Superior temporal gyrus (tissue), 1 donor: ENCODE measurements around the gene RGS19.

Experiments used
- DNase-seq: peaks from one replicate; pipeline ENCODE4 v3.0.0-alpha.2; 2016; ENCODE audit errors: extremely low spot score

Gene RGS19

DNA sequence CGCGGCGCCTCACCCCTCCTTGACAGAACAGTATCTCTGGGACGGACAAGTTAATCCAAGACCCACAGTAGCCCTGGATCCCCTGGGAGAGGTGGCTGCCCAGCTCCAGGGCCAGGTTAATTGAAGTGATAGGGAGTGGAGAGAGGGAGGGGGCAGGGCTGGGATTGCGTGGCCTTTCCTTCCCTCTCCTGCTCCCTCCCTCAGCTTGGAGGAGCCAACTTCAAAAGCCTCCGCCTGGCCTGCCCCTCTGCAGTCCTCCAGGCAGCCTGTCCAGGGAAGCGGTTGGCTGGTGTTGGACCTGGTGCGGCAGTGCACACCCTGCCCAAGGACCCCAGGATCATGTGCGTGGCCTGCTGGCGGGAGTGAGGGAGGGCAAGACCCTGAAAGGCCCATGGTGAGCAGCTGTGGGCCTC is 43.4 kb downstream of the RGS19 start, which contains the start of gene C20orf204:
Gene C20orf204, plus strand, starts transcription at position 250 of the 413 bp plus-strand sequence. Its CDS starts 142 bp downstream, at position 392.
- DNase-seq, result no peak

DNA sequence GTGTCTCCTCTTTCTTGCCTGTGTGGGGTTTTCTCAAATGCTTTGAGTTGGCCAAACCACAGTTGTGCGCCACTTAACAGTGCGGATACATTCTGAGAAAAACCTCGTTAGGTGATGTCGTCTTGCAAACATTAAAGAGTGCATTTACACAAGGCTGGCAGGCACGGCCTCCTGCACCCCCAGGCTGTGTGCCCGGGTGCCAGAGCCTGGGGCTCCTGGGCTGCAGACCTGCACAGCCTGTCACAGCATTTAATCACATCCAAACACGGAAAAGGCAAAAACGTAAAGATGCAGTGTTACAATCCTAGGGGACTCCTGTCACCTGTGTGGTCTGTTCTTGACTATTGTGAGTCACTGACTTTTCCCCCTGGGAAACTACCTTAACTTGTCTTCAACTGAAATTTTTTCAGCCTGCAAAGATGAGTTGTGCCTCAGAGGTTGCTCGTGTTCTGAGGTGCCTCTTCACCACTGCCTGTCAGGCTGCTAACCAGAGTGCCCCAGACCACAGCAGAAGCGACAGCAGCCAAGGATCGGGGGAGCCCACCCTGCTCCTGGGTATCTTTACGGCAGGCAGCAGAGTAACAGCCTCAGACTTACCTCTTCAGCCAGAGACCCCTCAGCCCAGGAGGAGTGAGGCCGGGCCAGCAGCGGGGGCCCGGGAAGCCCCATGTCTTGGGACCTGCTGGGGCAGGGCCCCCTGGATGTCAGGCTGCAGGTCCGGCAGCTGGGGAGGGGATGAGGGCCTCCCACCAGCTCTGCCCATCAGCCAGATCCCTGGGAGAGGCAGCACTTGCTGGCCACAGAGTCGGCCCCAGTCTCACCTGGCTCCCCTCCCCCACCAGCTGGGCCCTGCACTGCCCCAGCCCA is 44.0 kb downstream of the RGS19 start:
- no peak for DNase-seq

DNA sequence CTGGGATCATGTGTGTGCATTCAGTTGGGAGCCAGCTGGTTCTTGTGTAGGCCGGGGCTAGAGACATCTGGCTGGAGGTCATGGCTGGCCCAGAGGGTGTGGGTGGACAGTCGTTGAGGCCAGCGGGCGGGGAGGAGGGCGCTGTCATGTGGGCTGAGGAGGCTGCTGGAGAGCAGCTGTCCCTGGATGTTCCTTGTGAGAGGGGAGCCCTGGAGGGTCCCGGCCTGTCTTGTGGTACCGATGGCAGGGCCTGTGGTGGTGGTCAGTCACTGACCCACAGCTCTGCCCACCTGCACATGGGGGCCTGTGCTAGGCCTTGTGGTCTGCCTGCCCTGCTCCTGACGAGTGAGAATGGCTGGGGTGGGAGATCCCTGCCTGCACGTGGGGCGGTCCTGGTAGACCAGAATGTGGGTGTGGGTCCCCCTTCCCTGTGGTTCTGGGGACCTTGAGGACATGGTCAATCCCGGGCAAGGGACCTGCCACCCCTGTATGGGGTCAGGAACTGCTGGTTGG is 45.3 kb downstream of the RGS19 start:
- no peak for DNase-seq

DNA sequence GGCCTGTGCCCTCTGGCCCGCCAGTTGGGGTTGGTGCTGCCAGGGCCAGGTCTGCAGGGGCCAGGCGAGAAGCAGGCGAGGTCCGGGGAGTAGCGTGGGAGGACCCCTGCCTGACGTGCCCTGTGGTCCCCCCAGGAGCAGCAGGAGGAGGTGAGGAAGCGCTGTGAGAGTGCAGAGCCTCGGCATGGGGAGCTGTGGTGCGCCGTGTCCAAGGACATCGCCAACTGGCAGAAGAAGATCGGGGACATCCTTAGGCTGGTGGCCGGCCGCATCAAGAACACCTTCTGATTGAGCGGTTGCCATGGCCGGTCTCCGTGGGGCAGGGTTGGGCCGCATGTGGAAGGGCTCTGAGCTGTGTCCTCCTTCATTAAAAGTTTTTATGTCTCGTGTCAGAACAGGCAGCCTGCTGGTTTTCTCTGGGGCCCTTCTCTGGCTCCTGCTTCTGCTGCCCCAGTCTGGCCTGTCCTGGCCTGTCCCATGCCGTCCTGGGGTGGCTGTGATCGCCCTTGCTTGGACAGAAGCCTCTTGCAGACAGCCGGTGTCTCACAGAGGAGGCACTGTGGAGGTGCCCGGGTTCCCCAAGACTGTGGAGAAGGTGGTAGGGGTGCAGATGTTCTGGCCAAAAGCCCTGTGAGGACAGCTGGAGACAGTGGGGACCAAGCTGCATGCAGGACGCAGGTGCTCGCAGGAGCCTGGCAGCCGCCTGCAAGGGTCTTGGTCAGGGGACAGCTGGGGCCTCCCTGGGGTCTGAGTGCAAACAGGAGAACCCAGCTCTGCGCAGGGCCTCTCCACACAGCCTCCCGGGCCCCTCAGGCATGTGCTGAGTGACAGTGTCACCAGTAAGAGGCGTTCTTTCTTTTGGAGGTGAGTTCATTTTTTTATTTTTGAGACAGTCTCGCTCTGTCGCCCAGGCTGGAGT is 46.4 kb downstream of the RGS19 start:
- no peak for DNase-seq

DNA sequence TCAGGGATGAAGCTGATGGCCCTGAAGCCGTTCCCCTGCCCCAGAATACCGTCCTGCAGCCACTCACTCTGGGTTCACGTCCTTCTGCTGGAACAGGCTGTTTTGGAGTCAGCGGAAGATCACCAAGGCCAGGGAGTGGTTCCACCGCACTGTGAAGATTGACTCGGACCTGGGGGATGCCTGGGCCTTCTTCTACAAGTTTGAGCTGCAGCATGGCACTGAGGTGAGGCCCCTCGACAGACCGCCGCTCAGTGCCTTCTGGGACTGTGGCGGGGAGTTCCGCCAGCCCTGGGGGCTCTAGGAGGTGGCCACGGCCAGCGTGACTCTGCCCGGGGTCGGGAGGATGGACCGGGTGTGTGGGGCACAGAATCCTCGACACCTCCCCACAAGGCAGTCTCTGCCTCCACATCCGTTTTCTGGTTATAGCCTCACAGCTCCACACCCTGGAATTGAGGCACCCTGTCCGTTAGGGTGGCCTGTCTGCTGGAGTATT is 47.5 kb downstream of the RGS19 start:
- no peak for DNase-seq

DNA sequence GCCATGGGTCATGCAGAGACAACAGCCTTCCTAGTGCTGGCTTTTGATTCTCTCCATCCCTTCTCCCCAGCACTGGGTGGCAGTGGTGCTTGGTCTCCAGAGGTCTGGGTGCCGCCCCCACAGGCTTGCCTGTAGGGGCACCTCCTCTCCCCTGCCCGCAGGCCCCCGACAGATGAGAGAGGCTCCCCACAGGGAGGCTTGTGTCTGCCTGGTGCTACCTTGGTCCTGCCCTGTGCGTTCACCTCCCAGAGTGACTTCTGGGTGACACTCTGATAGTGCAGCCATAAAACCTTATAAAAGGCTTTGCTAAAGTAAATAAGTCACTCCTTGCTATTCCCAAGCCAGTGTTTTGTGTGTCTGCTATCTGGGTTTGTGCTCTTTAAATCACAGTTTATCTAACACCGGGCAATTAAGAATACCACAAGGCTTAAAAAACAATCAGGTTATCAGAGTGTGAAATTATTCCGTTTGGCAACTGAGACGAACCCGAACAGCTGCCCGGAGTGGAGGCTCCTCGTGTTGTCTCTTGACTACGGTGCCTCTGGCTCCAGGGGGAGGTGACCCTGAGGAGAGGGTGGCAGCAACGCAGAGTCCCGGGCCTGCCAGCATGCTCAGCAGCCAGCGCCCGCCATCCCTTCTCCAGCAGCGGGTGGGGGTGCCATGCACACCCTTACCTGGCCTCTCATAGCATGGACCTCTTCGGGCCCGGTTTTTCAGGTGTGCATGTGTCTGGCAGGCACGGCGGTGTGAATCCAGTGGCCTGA is 48.8 kb downstream of the RGS19 start:
- DNase-seq, result no peak

DNA sequence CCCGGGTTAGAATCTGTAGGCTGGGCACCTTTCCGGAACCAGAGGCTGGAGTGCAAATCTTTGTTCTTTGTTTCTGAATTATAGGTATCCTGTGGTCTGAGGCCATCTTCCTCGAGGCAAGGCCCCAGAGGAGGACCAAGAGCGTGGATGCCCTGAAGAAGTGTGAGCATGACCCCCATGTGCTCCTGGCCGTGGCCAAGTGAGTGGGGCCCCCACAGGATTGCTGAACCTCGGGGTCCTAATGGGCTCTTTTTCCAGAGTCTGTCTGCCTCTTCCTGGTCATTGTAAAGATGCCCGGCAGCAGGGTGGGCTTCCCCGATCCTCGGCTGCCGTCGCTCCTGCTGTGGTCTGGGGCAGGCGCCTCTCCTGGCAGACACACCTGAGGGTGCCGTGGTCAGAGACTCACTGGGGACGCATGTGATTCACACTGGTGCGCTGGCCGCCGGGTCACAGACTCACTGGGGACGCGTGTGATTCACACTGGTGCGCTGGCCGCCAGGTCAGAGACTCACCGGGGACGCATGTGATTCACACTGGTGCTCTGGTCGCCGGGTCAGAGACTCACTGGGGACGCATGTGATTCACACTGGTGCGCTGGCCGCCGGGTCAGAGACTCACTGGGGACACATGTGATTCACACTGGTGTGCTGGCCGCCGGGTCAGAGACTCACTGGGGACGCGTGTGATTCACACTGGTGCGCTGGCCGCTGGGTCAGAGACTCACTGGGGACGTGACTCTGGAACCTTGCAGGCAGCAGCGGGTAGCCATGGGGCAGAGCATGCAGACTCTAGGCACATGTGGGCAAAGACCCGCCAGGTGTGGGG is 49.8 kb downstream of the RGS19 start:
- DNase-seq, result no peak

DNA sequence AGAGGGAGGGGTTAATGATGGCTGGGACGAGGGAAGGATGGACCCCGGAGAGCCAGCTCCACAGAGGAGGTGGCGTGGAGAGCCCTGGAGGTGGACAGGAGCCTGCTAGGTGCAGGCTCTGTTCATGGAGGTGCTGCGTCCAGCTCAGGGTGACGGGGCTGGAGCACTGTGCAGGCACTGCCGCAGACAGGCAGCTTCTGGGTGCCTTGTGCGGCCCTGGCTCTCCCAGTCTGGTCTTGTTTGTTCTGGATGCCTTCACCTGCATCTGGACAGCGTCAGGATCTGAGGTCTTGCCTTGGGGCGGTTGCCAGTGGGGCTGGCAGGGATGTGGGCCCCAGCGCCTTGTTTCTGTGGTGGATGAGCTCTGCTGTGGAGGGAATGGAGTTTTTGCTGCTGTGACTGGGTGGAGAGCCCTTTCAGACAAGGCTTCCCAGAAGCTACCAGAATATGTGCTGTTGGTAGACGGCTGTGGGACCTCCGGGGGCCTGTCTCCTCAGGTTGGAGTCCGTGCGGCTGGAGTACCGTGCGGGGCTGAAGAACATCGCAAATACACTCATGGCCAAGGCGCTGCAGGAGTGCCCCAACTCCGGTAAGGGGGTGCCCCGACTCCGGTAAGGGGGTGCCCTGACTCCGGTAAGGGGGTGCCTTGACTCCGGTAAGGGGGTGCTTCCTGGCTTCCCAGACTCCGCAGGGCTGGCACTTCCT is 51.2 kb downstream of the RGS19 start:
- DNase-seq, result no peak

DNA sequence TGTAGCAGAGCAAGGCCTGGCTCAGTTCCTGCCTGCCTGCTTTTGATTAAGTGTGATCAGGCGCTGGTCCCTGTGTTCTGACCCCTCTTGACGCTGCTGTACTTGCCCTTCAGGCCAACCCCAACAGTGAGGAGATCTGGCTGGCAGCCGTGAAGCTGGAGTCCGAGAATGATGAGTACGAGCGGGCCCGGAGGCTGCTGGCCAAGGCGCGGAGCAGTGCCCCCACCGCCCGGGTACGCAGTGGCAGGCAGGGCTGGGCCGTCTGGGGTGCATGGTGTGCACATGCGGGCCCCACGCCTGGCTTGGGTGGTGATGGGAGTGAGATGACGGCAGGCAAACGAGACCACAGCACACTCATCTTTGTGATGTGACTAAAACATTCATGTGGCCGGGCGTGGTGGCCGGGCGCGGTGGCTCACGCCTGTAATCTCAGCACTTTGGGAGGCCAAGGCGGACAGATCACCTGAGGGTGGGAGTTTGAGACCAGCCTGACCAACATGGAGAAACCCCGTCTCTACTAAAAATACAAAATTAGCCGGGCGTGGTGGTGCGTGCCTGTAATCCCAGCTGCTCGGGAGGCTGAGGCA is 53.4 kb downstream of the RGS19 start:
- no peak for DNase-seq

DNA sequence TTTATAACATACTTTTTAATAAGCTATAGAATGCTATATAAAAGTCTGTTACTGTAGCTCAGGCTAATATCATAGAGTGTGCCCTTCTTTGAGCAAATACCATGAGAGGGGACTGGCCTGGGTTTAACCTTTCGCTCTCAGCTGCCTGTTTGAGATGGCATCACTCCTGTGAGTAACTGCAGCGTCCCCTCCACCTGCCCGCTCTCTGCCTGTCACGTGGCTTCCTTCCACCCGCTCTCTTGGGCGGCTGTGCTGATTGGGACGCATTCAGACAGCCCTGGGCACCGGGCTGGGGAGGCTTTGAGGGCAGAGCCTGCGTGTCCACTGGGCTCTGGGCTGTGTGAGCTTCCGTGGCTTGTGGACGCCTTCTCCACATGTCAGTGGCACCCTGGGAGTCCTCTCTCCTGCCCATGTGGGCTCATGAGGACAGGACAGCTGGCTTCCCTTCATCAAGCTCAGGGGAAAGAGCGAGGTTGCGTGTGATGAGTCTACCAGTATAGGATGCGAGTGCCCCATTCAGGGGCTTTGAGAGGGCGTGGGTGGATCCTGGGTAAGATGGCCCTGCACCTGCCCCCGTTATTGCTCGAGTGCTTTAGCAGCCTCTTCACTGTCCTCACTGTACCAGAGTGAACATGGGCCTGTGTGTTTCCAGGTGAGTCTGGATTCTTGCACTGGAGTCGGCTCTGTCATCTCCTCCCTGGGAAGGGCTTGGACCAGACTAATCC is 54.1 kb downstream of the RGS19 start:
- DNase-seq, result no peak

DNA sequence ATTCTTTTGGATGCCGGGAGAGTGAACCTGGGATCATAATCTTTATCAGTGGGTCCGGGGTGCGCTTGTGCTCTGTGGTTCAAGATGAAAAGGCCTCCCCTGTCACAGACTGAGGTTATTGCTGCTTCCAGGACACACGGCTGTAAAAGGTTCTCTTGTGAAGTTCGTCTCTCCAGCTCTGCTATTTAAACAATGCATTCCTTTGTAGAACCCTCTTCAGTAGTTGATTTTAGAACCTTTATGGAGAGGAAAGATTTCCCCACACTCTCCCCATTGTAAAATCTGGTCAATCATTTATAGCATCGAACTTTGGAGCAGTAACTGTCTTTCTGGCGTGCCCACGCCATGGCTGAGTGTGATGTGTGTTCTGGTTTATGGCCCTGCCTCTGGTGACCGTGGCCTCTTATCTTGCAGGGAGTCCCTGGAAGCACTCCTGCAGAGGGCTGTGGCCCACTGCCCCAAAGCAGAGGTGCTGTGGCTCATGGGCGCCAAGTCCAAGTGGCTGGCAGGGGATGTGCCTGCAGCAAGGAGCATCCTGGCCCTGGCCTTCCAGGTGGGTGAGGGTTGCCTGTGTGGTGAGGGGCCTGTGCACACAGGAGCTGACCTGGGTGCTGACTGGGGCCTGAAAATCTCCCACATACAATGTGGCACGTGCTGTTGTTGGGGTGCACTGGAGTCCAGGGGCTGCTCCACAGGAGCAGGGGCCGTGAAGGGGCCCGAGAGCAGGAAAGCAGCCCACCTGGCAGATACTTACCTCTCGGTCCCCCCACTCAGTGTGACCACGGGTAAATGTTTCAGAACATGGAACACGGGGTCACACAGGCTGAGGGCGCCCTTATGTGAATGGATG is 55.0 kb downstream of the RGS19 start:
- no peak for DNase-seq

DNA sequence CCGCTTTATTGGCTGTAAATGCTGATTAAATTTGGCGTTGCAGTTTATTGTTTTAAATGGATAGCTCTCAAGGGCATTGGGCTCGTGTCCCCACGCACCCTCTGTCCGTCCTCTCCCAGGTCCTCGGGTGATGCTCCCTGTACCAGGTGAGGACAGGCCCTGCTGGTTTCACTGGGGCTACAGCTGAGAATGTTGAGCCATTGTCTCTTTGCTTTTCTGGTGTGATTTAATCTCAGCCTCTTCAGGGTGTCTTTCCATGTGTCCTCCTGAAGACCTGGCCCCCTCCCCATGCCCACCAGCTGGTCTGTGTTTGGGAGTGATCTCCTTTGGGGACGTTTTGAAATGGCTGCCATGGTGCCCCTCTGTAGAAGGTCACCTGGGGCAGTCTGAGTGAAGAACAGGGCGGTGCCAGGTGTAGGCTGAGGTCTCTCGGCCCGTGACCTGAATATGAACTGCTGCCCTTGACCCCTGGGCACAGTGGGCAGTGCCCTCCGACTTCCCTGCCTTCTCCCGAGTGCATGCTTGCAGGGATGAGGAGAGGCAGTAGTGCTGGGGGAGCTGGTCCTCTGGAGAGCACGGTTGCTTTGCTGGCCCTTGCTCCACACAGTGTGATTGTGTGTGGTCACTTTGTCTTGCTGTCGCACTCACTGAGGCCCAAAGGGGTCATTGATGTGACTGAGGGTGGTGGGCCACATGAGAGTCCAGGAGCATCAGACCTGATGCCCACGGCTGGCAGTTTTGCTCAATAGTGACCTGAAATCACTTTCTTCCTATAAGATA is 55.8 kb downstream of the RGS19 start:
- no peak for DNase-seq
